K562 (cell line): ENCODE results near the gene APOM. TPM values are rescaled to one million over a fixed set of nuclear protein-coding genes. Genes with fewer than 3 reads are reported as not detected.

Experiments
- ATF6 ChIP-seq: sonication (generic); formaldehyde crosslinking; IDR thresholded peaks from 2 replicates; pipeline ENCODE4 v1.4.0; 2020; ENCODE audit warnings: mild to moderate bottlenecking, missing genetic modification reagents
- BDP1 ChIP-seq: IDR thresholded peaks from 3 replicates; pipeline ENCODE4 v1.6.1; 2011; ENCODE audit not compliant: insufficient read length, insufficient read depth
- CBFB ChIP-seq: sonication (generic); formaldehyde crosslinking; IDR thresholded peaks from 2 replicates; pipeline ENCODE4 v1.4.0; 2020; ENCODE audit warnings: mild to moderate bottlenecking, missing genetic modification reagents
- CREBBP ChIP-seq: IDR thresholded peaks from one replicate; pipeline ENCODE4 v1.6.1; 2012; ENCODE audit warnings: low read depth, mild to moderate bottlenecking, control low read depth, inconsistent platforms, low read length
- CSDE1 ChIP-seq, 2 experiments: fragments of 450-650 bp; IDR thresholded peaks; 2 replicates each; pipeline ENCODE4 v1.6.1; 2016; ENCODE audit warnings: mild to moderate bottlenecking in 1 of 2
- DIDO1 ChIP-seq: fragments of 450-650 bp; IDR thresholded peaks from 2 replicates; pipeline ENCODE4 v1.6.1; 2016; ENCODE audit warnings: low read depth, missing biosample characterization, missing genetic modification characterization
- GABPA ChIP-seq: fragments of 200-800 bp; sonication (Bioruptor generic); conservative IDR thresholded peaks from 2 replicates; pipeline ENCODE4 v1.6.1; 2016; ENCODE audit warnings: low read depth, missing genetic modification characterization, missing compliant biosample characterization
- HEY1 ChIP-seq: fragments of 250-450 bp; sonication (Bioruptor Pico); IDR thresholded peaks from 2 replicates; pipeline ENCODE4 v1.5.0; 2020; ENCODE audit warnings: mild to moderate bottlenecking, moderate library complexity, borderline replicate concordance
- HLTF ChIP-seq: fragments of 450-650 bp; IDR thresholded peaks from 2 replicates; pipeline ENCODE4 v1.6.1; 2016
- MIER1 ChIP-seq: fragments of 450-650 bp; IDR thresholded peaks from 2 replicates; pipeline ENCODE4 v1.6.1; 2016; ENCODE audit warnings: antibody characterized with exemption, mild to moderate bottlenecking, low read depth
- MTF1 ChIP-seq: fragments of 250-450 bp; sonication (Bioruptor Pico); IDR thresholded peaks from 2 replicates; pipeline ENCODE4 v1.9.0; 2021; ENCODE audit warnings: moderate library complexity, mild to moderate bottlenecking, inconsistent platforms, borderline replicate concordance
- NFIC ChIP-seq: fragments of 450-650 bp; IDR thresholded peaks from 2 replicates; pipeline ENCODE4 v1.6.1; 2017; ENCODE audit warnings: mild to moderate bottlenecking, inconsistent platforms
- RBFOX2 ChIP-seq: fragments of 200-400 bp; formaldehyde crosslinking; IDR thresholded peaks from 2 replicates; pipeline ENCODE4 v1.6.1; 2017; ENCODE audit warnings: low read depth, mild to moderate bottlenecking, low read length, moderate library complexity
- TEAD1 ChIP-seq, 2 experiments: fragments of 450-650 bp in 1 of 2; sonication (generic) in 1 of 2; formaldehyde crosslinking; IDR thresholded peaks; 2 replicates each; pipeline versions ENCODE4 v1.4.0 to v1.8.0; 2020 to 2022; ENCODE audit warnings: mild to moderate bottlenecking in 2 of 2, missing genetic modification reagents in 1 of 2
- ZNF165 ChIP-seq: fragments of 250-450 bp; sonication (Bioruptor Pico); IDR thresholded peaks from 2 replicates; pipeline ENCODE4 v1.4.0; 2020; ENCODE audit warnings: borderline replicate concordance
- ZNF668 ChIP-seq: fragments of 250-450 bp; sonication (Bioruptor Pico); IDR thresholded peaks from 2 replicates; pipeline ENCODE4 v1.8.0; 2022; ENCODE audit warnings: mild to moderate bottlenecking, inconsistent platforms
- polyA plus RNA-seq, 8 experiments: library from polyadenylated mRNA; depleted of rRNA in 4 of 8; stranded (reverse) in 5 of 8; unstranded in 3 of 8; fragments of >200 nt; fragmentation: Nextera tagmentation in 2 of 8; fragmentation: Illumina TruSeq in 1 of 8; extraction: Ambion mirVana in 2 of 8; extraction: Trizol in 1 of 8; gene quantifications; 2 replicates each; pipeline versions ENCODE4 v1.2.1 to v1.2.3, GENCODE V29; 2011 to 2014; ENCODE audit warnings: inconsistent platforms in 1 of 8, missing spikeins in 1 of 8
- total RNA-seq, 7 experiments: library from RNA; depleted of rRNA in 6 of 7; stranded (reverse); fragments of >200 nt in 6 of 7; fragmentation: Illumina TruSeq in 2 of 7; extraction: Trizol in 2 of 7; gene quantifications; 2 replicates each; pipeline versions ENCODE4 v1.2.1 to v1.2.3, GENCODE V29; 2011 to 2021; ENCODE audit warnings: low replicate concordance in 1 of 7
- TF ChIP-seq, protein P1 (sequence below): sonication (generic); formaldehyde crosslinking; IDR thresholded peaks from 2 replicates; pipeline ENCODE4 v1.8.1; 2023; ENCODE audit warnings: missing genetic modification reagents, mild to moderate bottlenecking, borderline replicate concordance
- TF ChIP-seq, protein P2 (sequence below), 2 experiments: fragments of 450-650 bp in 1 of 2; sonication (generic) in 1 of 2; formaldehyde crosslinking; conservative IDR thresholded peaks; 2 replicates each; pipeline versions ENCODE4 v1.4.0 to v1.8.1; 2020 to 2022; ENCODE audit warnings: mild to moderate bottlenecking in 1 of 2, missing genetic modification reagents in 1 of 2
- TF ChIP-seq, protein P3 (sequence below): fragments of 450-650 bp; IDR thresholded peaks from one replicate; pipeline ENCODE4 v1.6.1; 2018; ENCODE audit warnings: mild to moderate bottlenecking, moderate library complexity; ENCODE audit not compliant: partially characterized antibody

Gene APOM
- total and polyA plus RNA-seq, 9 of the 15 experiments (the other 6 are each of a cell fraction or from before 2014, with no cell fraction given): 5.7 to 24.3 (median 10.4) TPM

- peak; percentile 82; the same call in 1 of the 2 replicates for TF ChIP-seq HLTF
- TF ChIP-seq ATF6 (CRISPR knock-in tag): no peak
- TF ChIP-seq, protein P1, sequence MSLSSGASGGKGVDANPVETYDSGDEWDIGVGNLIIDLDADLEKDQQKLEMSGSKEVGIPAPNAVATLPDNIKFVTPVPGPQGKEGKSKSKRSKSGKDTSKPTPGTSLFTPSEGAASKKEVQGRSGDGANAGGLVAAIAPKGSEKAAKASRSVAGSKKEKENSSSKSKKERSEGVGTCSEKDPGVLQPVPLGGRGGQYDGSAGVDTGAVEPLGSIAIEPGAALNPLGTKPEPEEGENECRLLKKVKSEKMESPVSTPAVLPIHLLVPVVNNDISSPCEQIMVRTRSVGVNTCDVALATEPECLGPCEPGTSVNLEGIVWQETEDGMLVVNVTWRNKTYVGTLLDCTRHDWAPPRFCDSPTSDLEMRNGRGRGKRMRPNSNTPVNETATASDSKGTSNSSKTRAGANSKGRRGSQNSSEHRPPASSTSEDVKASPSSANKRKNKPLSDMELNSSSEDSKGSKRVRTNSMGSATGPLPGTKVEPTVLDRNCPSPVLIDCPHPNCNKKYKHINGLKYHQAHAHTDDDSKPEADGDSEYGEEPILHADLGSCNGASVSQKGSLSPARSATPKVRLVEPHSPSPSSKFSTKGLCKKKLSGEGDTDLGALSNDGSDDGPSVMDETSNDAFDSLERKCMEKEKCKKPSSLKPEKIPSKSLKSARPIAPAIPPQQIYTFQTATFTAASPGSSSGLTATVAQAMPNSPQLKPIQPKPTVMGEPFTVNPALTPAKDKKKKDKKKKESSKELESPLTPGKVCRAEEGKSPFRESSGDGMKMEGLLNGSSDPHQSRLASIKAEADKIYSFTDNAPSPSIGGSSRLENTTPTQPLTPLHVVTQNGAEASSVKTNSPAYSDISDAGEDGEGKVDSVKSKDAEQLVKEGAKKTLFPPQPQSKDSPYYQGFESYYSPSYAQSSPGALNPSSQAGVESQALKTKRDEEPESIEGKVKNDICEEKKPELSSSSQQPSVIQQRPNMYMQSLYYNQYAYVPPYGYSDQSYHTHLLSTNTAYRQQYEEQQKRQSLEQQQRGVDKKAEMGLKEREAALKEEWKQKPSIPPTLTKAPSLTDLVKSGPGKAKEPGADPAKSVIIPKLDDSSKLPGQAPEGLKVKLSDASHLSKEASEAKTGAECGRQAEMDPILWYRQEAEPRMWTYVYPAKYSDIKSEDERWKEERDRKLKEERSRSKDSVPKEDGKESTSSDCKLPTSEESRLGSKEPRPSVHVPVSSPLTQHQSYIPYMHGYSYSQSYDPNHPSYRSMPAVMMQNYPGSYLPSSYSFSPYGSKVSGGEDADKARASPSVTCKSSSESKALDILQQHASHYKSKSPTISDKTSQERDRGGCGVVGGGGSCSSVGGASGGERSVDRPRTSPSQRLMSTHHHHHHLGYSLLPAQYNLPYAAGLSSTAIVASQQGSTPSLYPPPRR (CRISPR knock-in tag): 0 out of 2 replicates have a peak, but pooled peaks have one; percentile 51
- TF ChIP-seq CSDE1 (IDR thresholded peaks at IDR 0.05): no peak
- TF ChIP-seq, protein P2, sequence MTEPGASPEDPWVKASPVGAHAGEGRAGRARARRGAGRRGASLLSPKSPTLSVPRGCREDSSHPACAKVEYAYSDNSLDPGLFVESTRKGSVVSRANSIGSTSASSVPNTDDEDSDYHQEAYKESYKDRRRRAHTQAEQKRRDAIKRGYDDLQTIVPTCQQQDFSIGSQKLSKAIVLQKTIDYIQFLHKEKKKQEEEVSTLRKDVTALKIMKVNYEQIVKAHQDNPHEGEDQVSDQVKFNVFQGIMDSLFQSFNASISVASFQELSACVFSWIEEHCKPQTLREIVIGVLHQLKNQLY (CRISPR knock-in tag; conservative IDR thresholded peaks at IDR 0.05): peak in 1 of 2 experiments; percentile 84; a peak in 2 of 4 replicates
- no peak for TF ChIP-seq ZNF668
- no peak for TF ChIP-seq BDP1
- TF ChIP-seq MTF1 (CRISPR knock-in tag): no peak
- no peak for TF ChIP-seq NFIC
- no peak for TF ChIP-seq MIER1
- no peak for TF ChIP-seq ZNF165 (CRISPR knock-in tag)
- peak; percentile 58 for TF ChIP-seq DIDO1 (tag)
- TF ChIP-seq GABPA (tag): no peak
- peak; percentile 88; the same call in 1 of the 2 replicates for TF ChIP-seq HEY1 (CRISPR knock-in tag)
- TF ChIP-seq CREBBP: no peak
- TF ChIP-seq RBFOX2: peak; percentile 98
- TF ChIP-seq CBFB (CRISPR knock-in tag): no peak
- TF ChIP-seq, protein P3, sequence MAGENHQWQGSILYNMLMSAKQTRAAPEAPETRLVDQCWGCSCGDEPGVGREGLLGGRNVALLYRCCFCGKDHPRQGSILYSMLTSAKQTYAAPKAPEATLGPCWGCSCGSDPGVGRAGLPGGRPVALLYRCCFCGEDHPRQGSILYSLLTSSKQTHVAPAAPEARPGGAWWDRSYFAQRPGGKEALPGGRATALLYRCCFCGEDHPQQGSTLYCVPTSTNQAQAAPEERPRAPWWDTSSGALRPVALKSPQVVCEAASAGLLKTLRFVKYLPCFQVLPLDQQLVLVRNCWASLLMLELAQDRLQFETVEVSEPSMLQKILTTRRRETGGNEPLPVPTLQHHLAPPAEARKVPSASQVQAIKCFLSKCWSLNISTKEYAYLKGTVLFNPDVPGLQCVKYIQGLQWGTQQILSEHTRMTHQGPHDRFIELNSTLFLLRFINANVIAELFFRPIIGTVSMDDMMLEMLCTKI: no peak
- TF ChIP-seq TEAD1 (CRISPR knock-in tag; IDR thresholded peaks at IDR 0.05): no peak
Measured at GRCh38 chr6:31665501-31666336, 10.0 kb downstream of the APOM start, which contains the start of gene CSNK2B (continued).
